EH (cell line): ENCODE data around the gene MBD3.
"Not testable (repeated sequence)": the region's sequence is repeated elsewhere in the genome, so short reads cannot be mapped to it uniquely, and the experiment has no call there.

ENCODE experiments used
- DNase-seq: peaks from one replicate; pipeline ENCODE4 v3.0.0-alpha.2; 2015; ENCODE audit warnings: low read depth

The MBD3 gene

DNA sequence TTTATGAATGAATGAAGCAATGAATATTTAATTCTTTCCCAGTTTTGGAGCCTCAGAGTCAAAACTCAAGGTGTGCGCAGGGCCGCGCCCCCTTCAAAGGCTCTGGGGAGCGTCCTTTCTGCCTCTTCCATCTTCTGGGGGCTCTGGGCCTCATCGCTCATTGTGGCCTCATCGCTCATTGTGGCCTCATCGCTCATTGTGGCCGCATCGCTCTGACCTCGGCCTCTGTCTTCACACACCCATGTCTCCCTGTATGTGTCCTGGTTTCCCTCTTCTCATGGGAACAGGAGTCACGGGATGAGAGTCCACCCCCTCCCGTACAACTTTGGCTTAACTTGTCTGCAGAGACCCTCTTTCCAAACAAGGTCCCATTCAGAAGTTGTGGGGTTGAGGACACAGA is 21.3 kb downstream of the MBD3 start:
- no peak for DNase-seq

DNA sequence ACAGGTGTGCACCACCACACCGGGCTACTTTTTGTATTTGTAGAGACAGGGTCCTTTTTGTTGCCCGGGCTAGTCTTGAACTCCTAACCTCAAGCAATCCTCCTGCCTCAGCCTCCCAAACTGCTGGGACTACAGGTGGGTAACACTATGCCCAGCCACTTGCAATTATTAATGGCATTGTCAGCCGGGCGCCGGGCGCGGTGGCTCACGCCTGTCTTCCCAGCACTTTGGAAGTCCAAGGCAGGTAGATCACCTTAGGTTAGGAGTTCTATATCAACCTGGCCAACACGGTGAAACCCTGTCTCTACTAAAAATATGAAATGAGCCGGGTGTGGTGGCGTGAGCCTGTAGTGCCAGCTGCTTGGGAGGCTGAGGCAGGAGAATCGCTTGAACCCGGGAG is 21.8 kb downstream of the MBD3 start:
- DNase-seq = no peak

- DNase-seq = no peak
These were observed 22.7 kb downstream of the MBD3 start for GRCh38 chr19:1569997-1570396.

- peak; percentile 76 for DNase-seq
These were observed 24.2 kb downstream of the MBD3 start, which contains the start of gene MEX3D for GRCh38 chr19:1568320-1569019. TSS of gene MEX3D (minus strand) at chr19:1568325. CDS start at chr19:1568058, 267 bp downstream.

- DNase-seq = no peak
These were observed 24.8 kb downstream of the MBD3 start for GRCh38 chr19:1567848-1568227.

DNA sequence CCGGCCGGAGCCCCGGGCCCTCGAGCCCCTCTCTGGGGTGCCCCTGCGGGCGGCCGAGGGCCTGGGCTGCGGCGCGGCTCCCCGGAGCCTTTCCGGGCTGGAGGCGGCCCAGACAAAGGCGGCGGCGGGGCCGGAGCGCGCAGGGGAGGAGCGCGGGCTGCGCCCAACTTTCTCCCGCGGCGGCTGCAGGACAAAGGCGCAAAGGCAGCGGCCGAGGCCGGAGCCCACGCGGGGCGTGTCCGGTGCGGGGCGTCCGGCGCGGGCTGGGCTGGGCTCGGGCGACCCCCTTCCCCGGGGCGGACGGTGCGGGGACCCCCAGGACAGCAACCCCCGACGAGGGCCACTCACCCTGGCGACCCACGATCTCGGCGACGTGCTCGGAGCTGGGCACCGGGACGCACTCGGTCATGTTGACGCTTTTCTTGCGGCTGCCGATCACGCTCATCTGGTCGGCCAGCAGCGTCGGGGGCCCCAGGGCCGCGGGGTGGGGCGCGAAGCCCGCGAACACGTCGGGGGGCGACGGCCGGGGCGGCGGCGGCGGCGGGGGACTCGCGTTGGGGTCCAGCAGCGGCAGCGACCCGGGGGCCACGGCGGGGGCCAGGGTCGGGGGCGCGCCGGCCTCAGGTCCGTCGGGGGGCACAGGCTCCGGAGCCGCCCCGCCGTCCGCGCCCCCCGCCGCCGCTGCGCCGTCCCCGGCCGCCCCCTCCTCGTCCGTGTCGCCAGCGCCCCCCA is 25.4 kb downstream of the MBD3 start:
- no peak for DNase-seq

DNA sequence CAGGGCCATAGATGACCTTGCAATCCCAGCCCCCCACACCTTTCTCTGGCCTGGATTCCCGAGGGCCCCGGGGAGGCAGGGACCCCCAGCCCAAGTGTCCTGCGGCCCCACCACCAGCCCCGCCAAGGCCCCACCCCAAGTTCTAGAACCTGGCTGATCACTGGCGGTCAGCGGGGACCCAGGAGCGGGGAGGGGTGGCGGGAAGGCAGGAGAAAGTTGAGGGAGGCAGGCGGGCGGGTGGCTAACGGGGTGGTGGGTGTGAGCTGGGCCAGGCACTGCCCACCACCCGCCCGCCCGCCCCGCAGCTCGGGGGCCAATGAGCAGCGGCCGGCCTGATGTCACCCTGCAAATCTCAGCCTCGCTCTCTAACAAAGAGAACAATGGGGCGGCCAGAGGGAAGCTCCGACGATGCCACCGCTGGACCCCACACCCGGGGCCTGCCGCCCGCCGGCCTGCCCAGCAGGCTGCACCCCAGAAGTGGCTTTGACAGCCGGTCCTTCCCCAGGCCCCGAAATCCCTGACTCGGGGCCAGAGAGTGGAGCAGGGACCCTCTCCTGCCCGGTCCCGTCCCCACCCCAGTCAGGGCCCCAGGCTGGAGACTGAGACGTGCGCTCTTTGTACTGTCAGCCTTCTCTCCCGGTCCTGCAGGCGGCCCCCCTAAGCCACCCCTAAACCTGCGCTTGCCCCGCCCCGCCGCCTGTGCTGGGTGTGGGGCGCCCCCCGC is 26.1 kb downstream of the MBD3 start:
- peak; percentile 89 for DNase-seq

- DNase-seq = no peak
These were observed 29.4 kb downstream of the MBD3 start for GRCh38 chr19:1563251-1563650.

DNA sequence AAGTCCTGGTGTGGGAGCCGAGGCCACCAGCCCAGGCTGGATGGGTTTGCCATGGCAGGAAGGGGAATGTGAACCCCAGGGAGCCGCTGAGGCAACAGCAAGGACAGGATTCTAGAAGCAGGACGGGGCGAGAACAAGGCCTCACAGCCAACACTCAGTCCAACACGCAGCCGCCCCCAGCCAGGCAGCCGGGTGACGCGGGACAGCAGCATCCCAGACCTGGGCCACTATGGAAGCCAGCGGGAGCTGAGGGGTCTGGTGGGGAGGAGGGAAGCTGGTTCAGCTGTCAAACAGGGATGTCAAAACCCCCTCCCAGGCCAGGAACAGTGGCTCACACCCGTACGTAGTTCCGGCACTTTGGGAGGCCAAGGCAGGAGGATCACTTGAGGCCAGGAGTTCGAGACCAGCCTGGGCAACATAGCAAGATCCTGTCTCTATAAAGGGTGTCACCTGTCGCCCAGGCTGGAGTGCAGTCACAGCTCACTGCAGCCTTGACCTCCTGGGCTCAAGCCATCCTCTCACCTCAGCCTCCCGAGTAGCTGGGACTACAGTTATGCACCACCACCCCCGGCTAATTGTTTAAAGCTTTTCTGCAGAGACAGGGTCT is 31.3 kb downstream of the MBD3 start:
- DNase-seq = no peak

DNA sequence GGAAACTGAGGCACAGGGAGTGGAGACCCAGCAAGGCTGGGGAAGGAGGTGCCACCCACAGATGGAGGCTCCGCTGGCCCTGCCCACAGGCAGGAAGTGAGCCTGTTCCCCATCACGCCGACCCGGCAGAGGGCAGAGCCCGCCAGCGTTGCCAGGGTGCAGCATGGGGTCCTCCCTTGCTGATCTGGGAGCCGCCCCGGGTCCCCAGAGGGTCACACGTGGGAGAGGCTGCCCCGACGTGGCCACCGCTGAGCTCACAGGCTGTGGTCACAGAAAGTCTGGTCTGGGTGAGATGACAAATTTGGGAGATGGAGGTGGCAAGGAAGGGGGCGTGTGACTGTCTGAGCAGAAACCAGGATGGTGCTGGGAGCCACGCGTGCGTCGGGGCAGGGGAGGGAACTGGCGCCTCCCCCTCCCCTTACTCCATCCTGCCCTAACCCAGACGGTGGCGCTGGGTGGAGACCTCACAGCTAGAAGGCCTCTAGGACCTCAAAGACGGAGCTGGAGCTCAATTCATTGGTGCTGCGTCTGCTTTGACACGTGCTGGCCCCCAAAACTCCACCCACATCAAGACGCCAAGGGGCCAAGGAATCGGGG is 32.3 kb downstream of the MBD3 start:
- DNase-seq = no peak

DNA sequence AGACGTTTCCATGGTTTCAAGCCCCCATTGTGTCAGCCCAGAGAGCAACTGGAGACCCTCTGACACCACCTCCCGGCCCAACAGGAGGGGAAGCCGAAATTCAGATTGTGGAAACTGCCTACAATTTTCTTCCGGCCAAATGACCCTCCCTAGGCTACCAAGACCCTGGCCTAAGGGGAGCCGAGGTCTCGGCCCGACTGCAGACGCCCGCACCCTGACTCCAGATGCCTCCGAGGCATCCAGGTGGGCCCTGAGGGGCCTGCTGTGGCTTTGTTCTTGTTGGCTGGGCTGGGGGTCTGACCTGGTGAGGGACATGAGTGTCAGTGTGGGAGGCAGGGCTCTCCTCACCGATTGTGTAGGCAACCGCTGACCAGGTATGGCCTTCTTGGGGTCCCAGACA is 34.1 kb downstream of the MBD3 start:
- no peak for DNase-seq

GRCh38 chr19:1556390-1557070 is 36.1 kb downstream of the MBD3 start:
- no peak for DNase-seq

- DNase-seq = no peak
These were observed 36.9 kb downstream of the MBD3 start for GRCh38 chr19:1555487-1556389.

DNA sequence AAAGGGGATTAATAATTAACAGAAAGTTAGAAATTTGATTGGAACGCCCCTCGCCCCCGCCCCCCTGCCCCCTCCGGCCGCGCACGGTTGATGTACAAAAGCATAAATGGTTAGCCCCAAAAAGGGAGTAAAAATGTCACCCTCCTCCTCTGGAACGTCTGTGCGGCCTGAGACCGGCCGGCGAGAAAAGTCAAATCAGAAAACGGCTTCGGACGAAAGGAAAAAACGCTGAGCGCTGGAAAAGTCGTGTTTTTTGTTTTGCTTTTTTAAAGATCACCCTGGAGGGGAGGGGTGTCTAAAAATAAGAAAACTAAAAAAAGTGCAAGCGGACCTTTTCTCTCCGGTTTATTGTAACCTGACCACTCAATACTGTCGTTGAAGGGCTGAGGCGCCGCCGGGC is 37.7 kb downstream of the MBD3 start:
- no peak for DNase-seq

- DNase-seq = no peak
These were observed 39.2 kb downstream of the MBD3 start for GRCh38 chr19:1553415-1553814.

DNA sequence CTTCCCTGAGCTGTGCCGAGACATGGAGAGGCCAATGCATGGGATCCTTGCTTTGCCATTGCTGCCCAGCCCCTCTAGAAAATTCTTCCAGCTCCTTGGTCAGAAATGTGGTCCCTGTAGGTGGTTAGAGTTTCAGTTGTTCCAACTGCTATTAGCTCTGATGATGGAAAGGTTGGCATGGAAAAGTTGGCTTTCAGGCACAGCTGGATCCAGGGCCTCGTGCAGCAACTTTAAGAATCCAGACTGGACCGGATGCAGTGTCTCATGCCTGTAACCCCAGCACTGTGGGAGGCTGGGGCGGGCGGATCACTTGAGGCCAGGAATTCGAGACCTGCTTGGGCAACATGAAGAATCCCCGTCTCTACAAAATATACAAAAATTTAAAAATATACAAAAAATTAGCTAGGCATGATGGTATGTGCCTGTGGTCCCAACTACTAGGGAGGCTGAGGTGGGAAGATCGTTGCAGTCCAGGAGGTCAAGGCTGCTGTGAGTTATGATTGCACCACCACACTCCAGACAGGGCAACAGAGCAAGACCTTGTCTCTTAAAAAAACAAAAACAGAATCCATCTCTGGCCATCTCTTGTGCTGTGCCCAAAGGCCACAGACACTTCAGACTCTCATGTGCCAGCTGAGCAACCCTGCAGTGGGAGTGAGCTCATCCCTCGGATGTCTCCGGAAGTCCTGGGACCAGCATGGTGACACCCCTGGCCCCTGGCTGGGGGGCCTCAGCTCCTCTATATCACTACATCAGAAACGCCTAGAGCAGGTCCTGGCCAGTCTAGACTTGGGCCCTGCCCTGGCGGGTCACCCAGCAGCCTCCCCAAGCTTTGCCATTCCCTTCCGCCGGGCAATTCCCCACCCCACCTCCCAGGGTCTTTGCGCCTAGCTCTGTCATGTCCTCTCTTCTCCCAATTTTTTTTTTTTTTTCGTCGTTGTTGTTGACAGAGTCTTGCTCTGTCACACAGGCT is 41.3 kb downstream of the MBD3 start:
- peak; percentile 9 for DNase-seq

- no peak for DNase-seq
These were observed 43.2 kb downstream of the MBD3 start for GRCh38 chr19:1549332-1549945.

DNA sequence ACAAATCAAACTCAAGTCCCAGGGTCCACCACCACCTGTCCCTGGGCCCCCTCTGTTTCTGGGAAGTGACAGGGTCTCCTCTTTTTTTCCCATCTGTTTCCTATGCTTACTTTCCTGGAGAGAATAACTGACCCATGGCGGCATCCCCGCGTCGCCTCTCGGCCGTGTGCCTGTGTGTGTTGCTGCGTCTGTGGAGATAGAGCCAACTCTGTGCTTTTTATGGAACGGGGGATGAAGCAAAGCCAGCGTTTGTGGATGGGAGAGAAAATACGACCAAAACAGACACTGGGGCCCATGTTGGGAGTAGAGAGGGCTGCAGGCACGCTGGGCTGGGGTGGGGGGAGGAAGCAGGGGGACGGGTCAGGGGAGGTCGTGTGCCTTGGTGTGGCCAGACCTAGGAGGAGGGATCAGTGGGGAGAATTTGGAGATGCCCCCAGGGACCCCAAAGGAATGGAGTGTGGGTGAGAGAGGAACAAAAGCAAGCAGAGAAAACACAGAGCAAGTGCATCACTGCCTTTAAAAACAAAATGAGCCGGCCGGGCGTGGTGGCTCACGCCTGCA is 52.2 kb downstream of the MBD3 start:
- no peak for DNase-seq

- DNase-seq = not testable (repeated sequence)
These were observed 52.9 kb downstream of the MBD3 start for GRCh38 chr19:1539749-1540148.
